H7 (cell line): ENCODE data around the gene DDX60. TPM values are rescaled to one million over a fixed set of nuclear protein-coding genes. Genes with fewer than 3 reads are reported as not detected.
"Not testable (repeated sequence)": the region's sequence is repeated elsewhere in the genome, so short reads cannot be mapped to it uniquely, and the experiment has no call there.

ENCODE experiments used
- DNase-seq: peaks from one replicate; pipeline ENCODE4 v3.0.0; 2012
- H3K27me3 ChIP-seq: 2 replicates; pipeline ENCODE4 v1.6.0; 2011; ENCODE audit warnings: mild to moderate bottlenecking, low read length; ENCODE audit not compliant: control insufficient read depth, insufficient read depth
- H3K36me3 ChIP-seq: replicated peaks from 2 replicates; pipeline ENCODE4 v1.5.1; 2011; ENCODE audit warnings: low read length; ENCODE audit not compliant: control insufficient read depth, insufficient read depth
- H3K4me3 ChIP-seq: 2 replicates; pipeline ENCODE4 v1.5.1; 2011; ENCODE audit warnings: low read depth, mild to moderate bottlenecking, control low read depth, low read length, moderate library complexity; ENCODE audit not compliant: insufficient read depth
- total RNA-seq: library from RNA; depleted of rRNA; stranded (reverse); fragments of >200 nt; shearing (Covaris generic); gene quantifications from 2 replicates; pipeline ENCODE4 v1.2.3, GENCODE V29; 2014; rRNA removed

The DDX60 gene, protein sequence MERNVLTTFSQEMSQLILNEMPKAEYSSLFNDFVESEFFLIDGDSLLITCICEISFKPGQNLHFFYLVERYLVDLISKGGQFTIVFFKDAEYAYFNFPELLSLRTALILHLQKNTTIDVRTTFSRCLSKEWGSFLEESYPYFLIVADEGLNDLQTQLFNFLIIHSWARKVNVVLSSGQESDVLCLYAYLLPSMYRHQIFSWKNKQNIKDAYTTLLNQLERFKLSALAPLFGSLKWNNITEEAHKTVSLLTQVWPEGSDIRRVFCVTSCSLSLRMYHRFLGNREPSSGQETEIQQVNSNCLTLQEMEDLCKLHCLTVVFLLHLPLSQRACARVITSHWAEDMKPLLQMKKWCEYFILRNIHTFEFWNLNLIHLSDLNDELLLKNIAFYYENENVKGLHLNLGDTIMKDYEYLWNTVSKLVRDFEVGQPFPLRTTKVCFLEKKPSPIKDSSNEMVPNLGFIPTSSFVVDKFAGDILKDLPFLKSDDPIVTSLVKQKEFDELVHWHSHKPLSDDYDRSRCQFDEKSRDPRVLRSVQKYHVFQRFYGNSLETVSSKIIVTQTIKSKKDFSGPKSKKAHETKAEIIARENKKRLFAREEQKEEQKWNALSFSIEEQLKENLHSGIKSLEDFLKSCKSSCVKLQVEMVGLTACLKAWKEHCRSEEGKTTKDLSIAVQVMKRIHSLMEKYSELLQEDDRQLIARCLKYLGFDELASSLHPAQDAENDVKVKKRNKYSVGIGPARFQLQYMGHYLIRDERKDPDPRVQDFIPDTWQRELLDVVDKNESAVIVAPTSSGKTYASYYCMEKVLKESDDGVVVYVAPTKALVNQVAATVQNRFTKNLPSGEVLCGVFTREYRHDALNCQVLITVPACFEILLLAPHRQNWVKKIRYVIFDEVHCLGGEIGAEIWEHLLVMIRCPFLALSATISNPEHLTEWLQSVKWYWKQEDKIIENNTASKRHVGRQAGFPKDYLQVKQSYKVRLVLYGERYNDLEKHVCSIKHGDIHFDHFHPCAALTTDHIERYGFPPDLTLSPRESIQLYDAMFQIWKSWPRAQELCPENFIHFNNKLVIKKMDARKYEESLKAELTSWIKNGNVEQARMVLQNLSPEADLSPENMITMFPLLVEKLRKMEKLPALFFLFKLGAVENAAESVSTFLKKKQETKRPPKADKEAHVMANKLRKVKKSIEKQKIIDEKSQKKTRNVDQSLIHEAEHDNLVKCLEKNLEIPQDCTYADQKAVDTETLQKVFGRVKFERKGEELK (N-terminal part only)
- 1.7 and 3.5 TPM in 2 replicates for total RNA-seq

DNA sequence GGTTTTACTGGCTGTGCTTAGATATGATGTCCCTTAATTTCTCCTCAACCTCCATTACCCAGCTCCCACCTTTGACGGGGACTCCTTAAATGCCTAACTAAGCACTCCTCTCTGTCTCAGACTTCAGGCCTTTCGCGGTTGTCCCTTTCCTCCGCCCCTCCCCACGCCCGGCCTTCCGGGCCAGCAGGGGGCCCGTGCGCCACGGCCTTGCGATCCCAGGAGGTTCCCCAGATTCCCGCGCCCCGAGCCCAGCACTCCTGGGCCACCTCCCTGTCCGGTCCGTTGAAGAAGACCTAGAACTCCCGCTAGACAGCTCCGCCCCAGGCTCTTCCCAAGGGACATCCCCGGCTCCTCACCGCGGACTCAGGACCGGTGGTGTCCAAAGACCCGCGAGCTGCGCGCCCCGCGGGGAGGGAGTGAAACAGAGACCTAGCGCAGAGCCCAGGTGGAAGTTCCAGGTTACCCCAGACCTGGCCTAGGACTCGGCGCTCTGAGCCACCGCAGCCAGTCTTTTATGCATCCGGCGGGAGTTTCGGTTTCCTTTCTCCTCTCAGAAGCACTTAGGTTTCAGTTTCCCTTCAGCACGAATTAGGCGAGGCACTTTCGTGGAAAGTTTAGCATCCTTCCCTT lies at the start of gene DDX60:
TSS of gene DDX60 (minus strand) at position 487 of the 630 bp plus-strand sequence. CDS start 7,493 bp downstream, outside the sequence.
- DNase-seq = peak; percentile 66
- Histone ChIP-seq H3K4me3 (peak within 1 kb of the TSS; percentile 73), H3K36me3 (no peaks in the 10 kb centered on the region), H3K27me3 (no peaks in the 10 kb centered on the region)

DNA sequence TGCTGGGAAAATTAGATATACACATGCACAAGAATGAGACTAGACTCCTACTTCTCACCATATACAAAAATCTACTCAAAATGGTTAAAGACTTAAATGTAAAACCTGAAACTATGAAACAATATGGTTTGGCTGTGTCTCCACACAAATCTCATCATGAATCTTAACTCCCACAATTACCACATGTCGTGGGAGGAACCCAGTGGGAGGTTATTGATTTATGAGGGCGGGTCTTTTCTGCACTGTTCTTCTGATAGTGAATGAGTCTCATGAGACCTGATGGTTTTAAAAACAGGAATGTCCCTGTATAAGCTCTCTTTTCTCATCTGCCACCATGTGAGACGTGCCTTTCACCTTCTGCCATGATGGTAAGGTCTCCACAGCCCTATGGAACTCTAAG lies 48.5 kb upstream of the DDX60 start:
- DNase-seq = no peak
- Histone ChIP-seq H3K4me3 (no peak overlapping the region), H3K36me3 (no peaks in the 10 kb centered on the region), H3K27me3 (no peaks in the 10 kb centered on the region)

DNA sequence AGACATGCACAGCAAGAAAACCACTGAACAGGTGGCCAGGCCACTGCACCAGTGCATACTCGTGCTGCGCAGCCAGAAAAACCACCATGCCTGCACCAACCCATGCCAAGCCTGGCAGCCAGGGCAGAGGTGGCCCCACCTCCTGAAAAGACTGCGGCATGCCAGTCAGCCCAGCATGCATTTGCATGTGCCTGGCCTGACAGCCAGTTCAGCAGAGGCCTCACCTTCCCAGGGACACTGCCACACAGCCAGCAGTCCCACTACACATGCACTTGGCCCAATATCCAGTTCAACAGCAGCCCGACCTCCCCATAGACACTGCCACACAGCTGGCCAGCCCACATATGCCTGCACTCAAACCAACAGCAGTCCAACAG lies 43.5 kb upstream of the DDX60 start:
- Histone ChIP-seq H3K4me3 (no peak overlapping the region), H3K36me3 (no peaks in the 10 kb centered on the region), H3K27me3 (no peaks in the 10 kb centered on the region)
- no peak for DNase-seq

DNA sequence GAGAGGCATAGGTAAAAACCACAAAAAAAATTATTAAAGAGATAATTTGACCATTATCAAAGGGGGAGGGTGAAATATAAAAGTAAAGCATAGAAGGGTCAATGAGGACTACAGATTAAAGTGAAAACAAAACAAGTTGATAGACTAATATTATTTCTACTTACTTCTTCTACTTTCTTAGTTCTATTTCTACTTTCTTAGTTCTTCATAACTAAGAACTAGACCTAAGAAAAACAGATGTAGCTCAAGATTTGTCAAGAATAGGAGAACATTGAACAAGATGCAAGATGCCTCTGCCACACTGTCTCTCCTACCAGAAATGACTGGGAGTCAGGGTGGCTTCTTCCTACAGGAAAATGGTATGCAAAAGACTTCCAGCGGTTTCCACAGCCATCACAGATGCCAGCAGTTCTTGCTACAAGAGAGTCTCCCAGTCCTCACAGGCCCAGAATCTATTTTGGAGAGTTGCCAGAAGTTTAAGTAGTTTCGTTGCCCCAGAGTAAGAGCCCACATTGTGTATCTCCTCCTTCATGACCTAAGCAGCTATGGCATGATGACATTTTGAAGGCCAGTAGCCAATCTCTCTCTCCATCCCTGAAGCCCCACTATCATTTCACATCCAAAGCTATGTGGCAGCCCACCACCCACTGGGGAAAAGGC lies 42.9 kb upstream of the DDX60 start:
- Histone ChIP-seq H3K4me3 (no peak overlapping the region), H3K36me3 (no peaks in the 10 kb centered on the region), H3K27me3 (no peaks in the 10 kb centered on the region)
- no peak for DNase-seq

DNA sequence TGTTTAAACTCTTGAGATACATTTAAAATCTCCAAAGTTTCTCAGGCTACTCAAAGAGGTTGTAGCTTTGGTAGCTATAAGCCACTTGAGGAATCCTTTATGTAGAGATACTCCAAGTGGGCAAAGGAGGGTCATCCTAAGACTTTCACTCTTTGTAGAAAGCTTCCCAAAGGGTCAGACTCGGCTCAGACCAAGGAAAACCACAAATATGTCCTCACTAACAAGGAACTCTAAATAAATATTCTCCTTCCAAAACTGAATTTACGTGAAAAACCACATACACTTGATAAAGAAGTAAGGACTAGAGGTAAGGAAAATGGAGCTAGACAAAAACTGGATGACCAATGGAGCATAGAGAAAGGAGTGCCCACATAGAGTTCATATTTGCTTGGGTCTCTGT lies 41.7 kb upstream of the DDX60 start:
- no peaks in the 10 kb centered on the region for H3K36me3 ChIP-seq
- H3K4me3 ChIP-seq = no peak overlapping the region
- H3K27me3 ChIP-seq = no peaks in the 10 kb centered on the region
- no peak for DNase-seq

DNA sequence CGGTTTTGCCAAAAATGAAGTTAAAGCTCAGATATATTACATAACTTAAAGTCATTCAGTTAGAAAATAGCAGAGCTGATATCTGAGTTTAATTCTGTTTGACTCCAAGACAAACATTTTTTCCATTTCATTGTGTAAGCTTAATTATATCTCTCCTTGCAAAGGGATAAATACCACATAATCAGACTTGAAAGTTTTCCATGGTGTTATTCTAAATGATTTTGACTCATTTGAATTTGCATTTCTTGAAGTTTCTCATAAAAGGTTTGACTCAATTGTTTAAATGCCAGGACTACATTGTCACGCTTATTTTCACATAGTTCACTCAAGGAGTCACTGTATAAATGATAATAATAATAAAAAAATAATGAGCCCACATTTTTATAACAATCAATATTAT lies 39.4 kb upstream of the DDX60 start:
- Histone ChIP-seq H3K36me3 (no peaks in the 10 kb centered on the region), H3K27me3 (no peaks in the 10 kb centered on the region), H3K4me3 (no peak overlapping the region)
- no peak for DNase-seq

DNA sequence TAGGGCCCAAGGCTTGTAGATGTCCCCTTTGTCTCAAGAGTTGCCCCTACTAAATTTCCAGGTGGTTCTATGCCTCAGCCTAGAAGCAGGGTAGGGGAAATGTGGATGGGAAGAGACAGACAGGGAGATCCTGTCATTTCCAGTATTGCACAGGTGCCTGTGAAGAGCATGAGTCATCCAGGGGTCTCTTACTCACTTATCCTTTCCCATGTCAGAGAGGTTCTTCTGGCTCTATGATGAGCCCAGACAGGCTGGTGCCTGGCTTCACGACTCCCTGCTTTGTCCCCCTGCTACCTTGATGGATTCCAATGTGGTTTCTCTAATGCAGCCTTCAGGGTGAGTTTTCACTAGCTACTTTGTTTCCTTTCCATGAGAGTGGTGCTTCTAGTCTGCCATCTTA lies 35.2 kb upstream of the DDX60 start:
- no peaks in the 10 kb centered on the region for H3K27me3 ChIP-seq
- no peaks in the 10 kb centered on the region for H3K36me3 ChIP-seq
- H3K4me3 ChIP-seq = no peak overlapping the region
- no peak for DNase-seq

DNA sequence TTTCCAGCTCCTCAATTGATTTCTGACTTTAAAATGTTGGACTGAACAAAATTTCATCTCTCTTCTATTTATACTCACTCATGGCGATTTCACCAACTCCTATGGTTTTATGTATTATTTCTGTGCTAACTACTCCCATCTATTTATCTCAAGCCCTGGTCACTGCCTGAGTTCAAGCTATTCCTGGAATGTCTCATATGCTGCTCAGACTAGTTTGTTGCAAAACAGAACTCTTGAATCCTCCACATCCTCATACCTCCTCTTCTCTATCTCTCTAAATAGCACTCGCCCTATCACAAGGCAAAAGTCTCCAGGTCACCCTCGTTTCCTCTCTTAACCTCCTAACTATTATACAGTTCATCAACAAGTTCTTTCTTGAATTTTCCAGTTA lies 19.0 kb upstream of the DDX60 start:
- H3K4me3 ChIP-seq = no peak overlapping the region
- no peaks in the 10 kb centered on the region for H3K27me3 ChIP-seq
- DNase-seq = no peak
- no peaks in the 10 kb centered on the region for H3K36me3 ChIP-seq

DNA sequence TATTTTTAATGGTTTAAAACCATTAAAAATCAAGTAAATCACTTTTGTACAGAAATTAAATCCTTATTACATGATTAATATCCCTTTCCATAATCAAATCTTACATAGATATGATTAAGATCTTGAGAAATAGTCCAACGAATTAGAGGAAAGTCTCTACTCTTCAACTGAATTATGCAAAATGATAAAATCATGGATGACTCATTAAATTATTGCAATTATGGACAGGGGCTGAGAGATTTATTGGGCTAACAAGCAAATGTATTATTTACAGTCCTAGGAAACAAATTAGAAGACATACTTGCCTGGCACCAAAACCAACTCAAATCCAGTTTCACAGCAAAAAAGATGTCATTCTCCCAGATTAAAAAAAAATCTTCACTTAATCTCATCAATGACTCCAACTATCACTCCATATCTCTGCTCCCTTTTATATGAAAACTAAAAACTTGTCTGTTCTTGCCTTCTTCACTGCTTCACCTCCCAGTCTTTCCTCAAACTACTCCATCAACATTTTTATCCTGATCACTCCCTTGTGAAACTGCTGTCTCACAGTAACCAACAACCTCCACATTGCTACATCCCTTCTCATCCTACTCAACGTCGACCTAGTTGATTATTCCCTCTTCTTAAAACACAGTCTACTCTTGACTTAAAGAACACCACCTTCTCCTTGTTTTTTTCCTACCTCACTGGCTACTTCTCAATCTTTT lies 18.4 kb upstream of the DDX60 start:
- Histone ChIP-seq H3K4me3 (no peak overlapping the region), H3K36me3 (no peaks in the 10 kb centered on the region), H3K27me3 (no peaks in the 10 kb centered on the region)
- no peak for DNase-seq

DNA sequence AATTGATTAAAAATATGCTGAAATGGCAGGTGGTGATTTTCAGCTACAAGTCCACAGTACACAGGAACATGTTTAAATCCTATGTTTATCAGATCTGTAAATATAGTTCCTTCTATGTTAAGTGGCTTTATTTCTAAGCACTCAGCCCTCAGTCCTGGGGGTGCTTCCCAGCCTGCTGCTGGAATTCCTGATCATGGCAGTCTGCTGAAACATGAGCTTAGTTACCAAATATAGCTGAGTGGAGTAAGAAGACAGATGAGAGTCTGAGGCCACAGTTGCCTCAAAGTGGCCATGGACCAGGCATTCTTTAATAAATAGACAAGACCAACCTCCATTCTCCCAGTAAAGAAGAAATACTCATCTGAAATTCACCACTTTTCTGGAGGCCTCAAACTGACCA lies 17.1 kb upstream of the DDX60 start:
- Histone ChIP-seq H3K36me3 (no peaks in the 10 kb centered on the region), H3K27me3 (no peaks in the 10 kb centered on the region), H3K4me3 (no peak overlapping the region)
- DNase-seq = no peak

DNA sequence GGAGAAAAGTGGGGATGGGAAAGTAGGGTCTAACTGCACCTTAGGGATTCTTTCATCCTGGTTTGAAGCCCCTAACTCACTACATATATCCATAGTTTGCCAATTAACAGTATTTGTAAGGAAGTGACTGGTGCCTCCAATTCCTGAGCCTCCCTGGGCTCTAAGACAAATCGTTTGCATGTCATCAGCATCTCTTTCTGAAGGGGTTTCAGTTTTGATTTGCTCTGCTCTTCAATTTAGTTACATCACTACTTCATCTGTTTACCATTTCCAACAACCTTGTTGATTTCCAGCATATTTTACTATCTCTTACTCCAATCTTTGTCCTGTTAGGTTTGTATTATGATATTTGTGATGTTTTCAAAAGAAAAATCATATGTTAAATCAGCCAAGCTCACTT lies 15.5 kb upstream of the DDX60 start:
- H3K27me3 ChIP-seq = no peaks in the 10 kb centered on the region
- H3K4me3 ChIP-seq = no peak overlapping the region
- DNase-seq = no peak
- no peaks in the 10 kb centered on the region for H3K36me3 ChIP-seq

DNA sequence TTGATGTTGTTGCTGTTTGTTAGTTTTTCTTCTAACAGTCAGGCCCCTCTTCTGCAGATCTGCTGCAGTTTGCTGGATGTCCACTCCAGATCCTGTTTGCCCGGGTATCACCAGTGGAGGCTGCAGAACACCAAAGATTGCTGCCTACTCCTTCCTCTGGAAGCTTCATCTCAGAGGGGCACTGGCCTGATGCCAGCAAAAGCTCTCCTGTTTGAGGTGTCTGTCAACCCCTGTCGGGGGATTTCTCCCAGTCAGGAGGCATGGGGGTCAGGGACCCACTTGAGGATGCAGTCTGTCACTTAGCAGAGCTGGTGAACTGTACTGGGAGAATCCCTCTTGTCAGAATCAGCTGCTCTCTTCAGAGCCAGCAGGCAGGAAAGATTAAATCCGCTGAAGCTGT lies 12.0 kb upstream of the DDX60 start:
- H3K36me3 ChIP-seq, H3K27me3 ChIP-seq, H3K4me3 ChIP-seq, DNase-seq: not testable (repeated sequence)

DNA sequence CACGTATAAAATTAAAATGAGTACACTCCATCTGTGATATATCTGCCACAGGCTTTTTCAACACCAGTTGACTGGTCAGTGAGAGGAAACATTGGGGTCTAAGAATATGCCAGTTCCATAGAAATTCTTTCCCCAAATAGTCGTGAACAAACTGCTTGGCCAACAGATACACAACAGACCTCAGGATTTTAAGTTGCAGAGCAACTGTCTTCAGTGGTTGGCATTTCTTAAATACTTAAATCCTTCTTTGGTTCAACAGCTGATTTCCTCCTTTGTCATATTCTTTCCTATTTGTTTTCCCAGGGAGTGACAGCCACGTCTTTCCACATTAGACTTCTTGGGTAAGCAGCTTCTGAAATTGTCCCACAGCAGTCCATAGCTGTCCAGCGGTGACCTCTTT lies 7.0 kb upstream of the DDX60 start:
- Histone ChIP-seq H3K36me3 (no peaks in the 10 kb centered on the region), H3K27me3 (no peaks in the 10 kb centered on the region), H3K4me3 (no peak overlapping the region)
- DNase-seq = no peak
